Motor neuron (in vitro differentiated cells): ENCODE results near the gene HDAC8. TPM values are rescaled to one million over a fixed set of nuclear protein-coding genes. Genes with fewer than 3 reads are reported as not detected.

Experiments used
- ATAC-seq, 8 experiments: fragments of 200-7000 bp; cut with Tn5 transposase; replicated peaks in 6 of 8; 2 replicates each; pipeline ENCODE4 v1.8.0; 2021; ENCODE audit warnings: mild to moderate bottlenecking in 8 of 8, moderate library complexity in 8 of 8
- H3K27ac ChIP-seq, 2 donors: fragments of 250-450 bp; sonication (Bioruptor Pico); 2 replicates each; pipeline ENCODE4 v1.9.0; 2021; ENCODE audit warnings: antibody characterized with exemption in 2 of 2, mild to moderate bottlenecking in 2 of 2, moderate library complexity in 1 of 2
- H3K4me1 ChIP-seq, 2 donors: fragments of 250-450 bp; sonication (Bioruptor Pico); replicated peaks in 1 of 2; 2 replicates each; pipeline ENCODE4 v1.6.1; 2021; ENCODE audit warnings: antibody characterized with exemption in 2 of 2, mild to moderate bottlenecking in 2 of 2, moderate library complexity in 1 of 2
- H3K4me3 ChIP-seq, 5 donors: fragments of 250-450 bp; sonication (Bioruptor Pico); 2 replicates each; pipeline ENCODE4 v1.9.0; 2021; ENCODE audit warnings: antibody characterized with exemption in 5 of 5, mild to moderate bottlenecking in 5 of 5, moderate library complexity in 4 of 5
- WGBS, 10 experiments: fragments of 450-650 bp; shearing (Covaris generic); methylation state at CpG; one replicate each; pipeline ENCODE4 v1.0.0; 2022; 5-methylcytosine and 5-hydroxymethylcytosine counted together
- in situ Hi-C, 9 experiments: fragments of 400-800 bp; cut with MboI; loops; one replicate each; pipeline ENCODE4 v1.15.0; 2021; ENCODE audit warnings: low sequenced_read_pairs in 9 of 9, low pct_unique_long_range_greater_than_20kb in 2 of 9; ENCODE audit not compliant: unreplicated experiment in 9 of 9
- total RNA-seq, 8 experiments: library from RNA; unstranded; fragments of 300-600 nt; gene quantifications; 2 replicates each; pipeline versions ENCODE4 v1.2.3 to v1.2.4, GENCODE V29; 2022

HDAC8 gene
- total RNA-seq, 8 experiments from 2014 or later = 19.2 to 62.9 (median 27.5) TPM

GRCh38 chrX:72313707-72314641, 258.7 kb downstream of the HDAC8 start:
- WGBS, 10 experiments = 54 to 100% methylated on average over 2 of the region's 8 CpGs; no CpG with 5 or more reads in 8 of the 10 experiments
- ATAC-seq = peak in 1 of 8 experiments; percentile 41
- no peaks in the 10 kb centered on the region for H3K4me1 ChIP-seq
- no peak overlapping the region for H3K4me3 ChIP-seq
- H3K27ac ChIP-seq = no peak overlapping the region
- in situ Hi-C loops = loop anchor here in 2 of 9 experiments (25.0 kb wide), 1 partner anchor 223 kb away; no protein-coding TSS in a partner anchor

GRCh38 chrX:72312311-72312940, 260.2 kb downstream of the HDAC8 start:
- Histone ChIP-seq H3K4me3 (no peak overlapping the region), H3K27ac (no peak overlapping the region), H3K4me1 (no peaks in the 10 kb centered on the region)
- in situ Hi-C loops = loop anchor here in 2 of 9 experiments (25.0 kb wide), 1 partner anchor 225 kb away; no protein-coding TSS in a partner anchor
- no peak for ATAC-seq
- WGBS, 10 experiments = 40 to 94% (median 48%) methylated on average over 1 to 5 of the region's 14 CpGs; no CpG with 5 or more reads in 7 of the 10 experiments

- no peak overlapping the region for H3K27ac ChIP-seq
- H3K4me3 ChIP-seq = peak overlapping the region; percentile 21 to 32 (median 28)
- 71 to 91% (median 83%) methylated on average over 2 to 5 of the region's 15 CpGs; no CpG with 5 or more reads in 6 of the 10 experiments for WGBS, 10 experiments
- ATAC-seq = no peak
- in situ Hi-C loops = loop anchor here in 2 of 9 experiments (25.0 kb wide), 1 partner anchor 228 kb away; no protein-coding TSS in a partner anchor
- H3K4me1 ChIP-seq = peaks cover 0 to 2% of the 10 kb centered on the region in 2 donors
These were observed 263.2 kb downstream of the HDAC8 start for GRCh38 chrX:72309297-72310071.

GRCh38 chrX:72308566-72309296, 263.9 kb downstream of the HDAC8 start:
- in situ Hi-C loops = loop anchor here in 2 of 9 experiments (25.0 kb wide), 1 partner anchor 229 kb away; no protein-coding TSS in a partner anchor
- Histone ChIP-seq H3K4me3 (peak overlapping the region; percentile 21 to 32 (median 28)), H3K27ac (no peak overlapping the region), H3K4me1 (peaks cover 0 to 4% of the 10 kb centered on the region in 2 donors)
- ATAC-seq = peak; percentile 48 to 57 (median 50)
- 0 to 23% (median 20%) methylated on average over 1 to 4 of the region's 24 CpGs; no CpG with 5 or more reads in 7 of the 10 experiments for WGBS, 10 experiments

GRCh38 chrX:72308209-72308565, 264.5 kb downstream of the HDAC8 start:
- Histone ChIP-seq H3K4me1 (peaks cover 0 to 4% of the 10 kb centered on the region in 2 donors), H3K4me3 (no peak overlapping the region), H3K27ac (no peak overlapping the region)
- ATAC-seq = no peak
- WGBS, 10 experiments = 6 to 47% (median 44%) methylated on average over 3 to 6 of the region's 11 CpGs; no CpG with 5 or more reads in 7 of the 10 experiments
- in situ Hi-C loops = loop anchor here in 2 of 9 experiments (25.0 kb wide), 1 partner anchor 229 kb away; no protein-coding TSS in a partner anchor

GRCh38 chrX:72307646-72308051, 265.0 kb downstream of the HDAC8 start:
- peaks cover 0 to 4% of the 10 kb centered on the region in 2 donors for H3K4me1 ChIP-seq
- WGBS, 10 experiments = 34% methylated on average over 10 of the region's 17 CpGs; no CpG with 5 or more reads in 9 of the 10 experiments
- no peak for ATAC-seq

GRCh38 chrX:72306851-72307645, 265.6 kb downstream of the HDAC8 start:
- in situ Hi-C loops = loop anchor here in 2 of 9 experiments (25.0 kb wide), 1 partner anchor 230 kb away; no protein-coding TSS in a partner anchor
- 4 to 44% methylated on average over 7 to 8 of the region's 56 CpGs; no CpG with 5 or more reads in 8 of the 10 experiments for WGBS, 10 experiments
- Histone ChIP-seq H3K4me1 (peaks cover 0 to 4% of the 10 kb centered on the region in 2 donors), H3K27ac (peak overlapping the region in 1 of 2 donors; percentile 26), H3K4me3 (peak overlapping the region; percentile 63 to 79 (median 67))
- ATAC-seq = peak; percentile 70 to 81 (median 79)

More at GRCh38 chrX:72307646-72308051, 265.0 kb downstream of the HDAC8 start:
- peak overlapping the region in 4 of 5 donors; percentile 64 to 79 (median 70) for H3K4me3 ChIP-seq
- in situ Hi-C loops = loop anchor here in 2 of 9 experiments (25.0 kb wide), 1 partner anchor 230 kb away; no protein-coding TSS in a partner anchor
- no peak overlapping the region for H3K27ac ChIP-seq

- peak; percentile 8 to 59 (median 47) for ATAC-seq
- WGBS, 10 experiments = 0 to 43% methylated on average over 1 to 2 of the region's 92 CpGs; no CpG with 5 or more reads in 8 of the 10 experiments
- peaks cover 0 to 4% of the 10 kb centered on the region in 2 donors for H3K4me1 ChIP-seq
- H3K4me3 ChIP-seq = peak overlapping the region; percentile 63 to 79 (median 67)
- H3K27ac ChIP-seq = peak overlapping the region; percentile 26 to 67
- in situ Hi-C loops = loop anchor here in 2 of 9 experiments (25.0 kb wide), 1 partner anchor 231 kb away; no protein-coding TSS in a partner anchor
These were observed 266.4 kb downstream of the HDAC8 start for GRCh38 chrX:72306085-72306801.

GRCh38 chrX:72305286-72306084, 267.2 kb downstream of the HDAC8 start, which contains the start of gene CITED1:
Gene CITED1 (minus strand): TSS chrX:72305914. CDS start chrX:72302869, 3,045 bp downstream.
- Histone ChIP-seq H3K27ac (peak within 1 kb of the TSS; percentile 26 to 67), H3K4me3 (peak within 1 kb of the TSS; percentile 63 to 79 (median 67)), H3K4me1 (peaks cover 0 to 4% of the 10 kb centered on the region in 2 donors)
- ATAC-seq = peak in 6 of 8 experiments; percentile 2 to 8 (median 7)
- WGBS, 10 experiments = 47% methylated on average over 7 of the region's 68 CpGs; no CpG with 5 or more reads in 9 of the 10 experiments
- in situ Hi-C loops = loop anchor here in 2 of 9 experiments (25.0 kb wide), 1 partner anchor 232 kb away; no protein-coding TSS in a partner anchor
